Mammary epithelial cell (primary cell): ENCODE results near the gene SLC44A1.

ENCODE experiments used
- CTCF ChIP-seq, 2 donors: IDR thresholded peaks in 1 of 2; conservative IDR thresholded peaks in 1 of 2; 2 replicates each; pipeline ENCODE4 v1.5.1; 2011 to 2012; ENCODE audit warnings: inconsistent platforms in 2 of 2, low read length in 2 of 2, mild to moderate bottlenecking in 2 of 2, control low read depth in 1 of 2, low read depth in 1 of 2; ENCODE audit not compliant: insufficient read depth in 1 of 2; ENCODE audit errors: extremely low read depth in 1 of 2
- EZH2 ChIP-seq: IDR thresholded peaks from 2 replicates; pipeline ENCODE4 v1.6.1; 2012; ENCODE audit warnings: low read length, inconsistent platforms, borderline replicate concordance

GRCh38 chr9:105296877-105297287 is 52.4 kb downstream of the SLC44A1 start:
- TF ChIP-seq CTCF (conservative IDR thresholded peaks at IDR 0.05 in 1 of 2, IDR thresholded peaks at IDR 0.05 in 1 of 2; ENCODE audit: extremely low read depth in 1 of 2, insufficient read depth in 1 of 2, low read depth in 1 of 2, low read length in 2 of 2) (no peak), EZH2 (no peak)
